Thyroid gland (tissue), 4 donors: ENCODE data around the gene ELF3. TPM values are rescaled to one million over a fixed set of nuclear protein-coding genes. Genes with fewer than 3 reads are reported as not detected.

Experiments
- DNase-seq, 2 donors: peaks; one replicate each; pipeline ENCODE4 v3.0.0-alpha.2; 2019
- H3K27ac ChIP-seq, 3 donors: fragments of 200-600 bp; sonication (generic); 1 replicate in 2 of 3; 2 replicates in 1 of 3; pipeline ENCODE4 v1.5.1; 2016 to 2019; ENCODE audit warnings: mild to moderate bottlenecking in 1 of 3, moderate library complexity in 1 of 3
- H3K27me3 ChIP-seq: fragments of 200-600 bp; sonication (generic); one replicate; pipeline ENCODE4 v1.5.1; 2019
- H3K36me3 ChIP-seq, 2 donors: fragments of 200-600 bp; sonication (generic); one replicate each; pipeline ENCODE4 v1.5.1; 2016 to 2019
- H3K4me1 ChIP-seq, 2 donors: fragments of 200-600 bp; sonication (generic); one replicate each; pipeline ENCODE4 v1.5.1; 2017 to 2019
- H3K4me3 ChIP-seq, 3 donors: fragments of 200-600 bp; sonication (generic); replicated peaks in 1 of 3; 1 replicate in 2 of 3; 2 replicates in 1 of 3; pipeline ENCODE4 v1.5.1; 2016; ENCODE audit warnings: mild to moderate bottlenecking in 1 of 3
- H3K9me3 ChIP-seq: fragments of 200-600 bp; sonication (generic); one replicate; pipeline ENCODE4 v1.5.1; 2017
- CTCF ChIP-seq, 6 experiments: fragments of 200-600 bp in 3 of 6; fragments of 450-650 bp in 3 of 6; sonication (generic) in 3 of 6; IDR thresholded peaks; one replicate each; pipeline ENCODE4 v1.5.1; 2016 to 2019; ENCODE audit warnings: antibody characterized with exemption in 6 of 6, mild to moderate bottlenecking in 2 of 6, inconsistent platforms in 1 of 6, moderate library complexity in 1 of 6
- POLR2A ChIP-seq, 2 donors: fragments of 450-650 bp; IDR thresholded peaks; one replicate each; pipeline ENCODE4 v1.6.1; 2017; ENCODE audit warnings: antibody characterized with exemption in 2 of 2, mild to moderate bottlenecking in 2 of 2, moderate library complexity in 1 of 2
- WGBS, 2 donors: methylation state at CpG; one replicate each; pipeline ENCODE4 v1.1.5; 2017; 5-methylcytosine and 5-hydroxymethylcytosine counted together
- intact Hi-C: fragments of 100-400 bp; cut with DNase I; formaldehyde crosslinking; loops from one replicate; pipeline ENCODE4 v1.15.1; 2023
- total RNA-seq, 4 donors: library from RNA; depleted of rRNA; stranded (reverse); fragments of >200 nt; gene quantifications; one replicate each; pipeline ENCODE4 v1.2.3, GENCODE V29; 2016

The ELF3 gene
- total RNA-seq, 4 donors from 2014 or later = 6.6 to 28.8 (median 12.6) TPM

- peaks cover 27 to 30% of the 10 kb centered on the region in 2 donors for H3K36me3 ChIP-seq
- TF ChIP-seq POLR2A (IDR thresholded peaks at IDR 0.05) = peak in 1 of 2 donors; percentile 73
- peak in 1 of 6 experiments; percentile 12 for TF ChIP-seq CTCF (IDR thresholded peaks at IDR 0.05)
- H3K27me3 ChIP-seq = no peaks in the 10 kb centered on the region
- 21 to 40% methylated on average over 8 to 11 of the region's 11 CpGs for WGBS, 2 donors
- intact Hi-C loops = no loop called here
- peak overlapping the region in 1 of 3 donors; percentile 12 for H3K4me3 ChIP-seq
- H3K9me3 ChIP-seq = no peaks in the 10 kb centered on the region
- peaks cover 58 to 64% of the 10 kb centered on the region in 2 donors for H3K4me1 ChIP-seq
- peak overlapping the region; percentile 89 to 94 (median 93) for H3K27ac ChIP-seq
- peak; percentile 95 to 96 for DNase-seq
Measured at GRCh38 chr1:202007805-202008489, 2.4 kb upstream of the ELF3 start.

- DNase-seq = peak; percentile 81 to 84
- H3K4me1 ChIP-seq = peaks cover 58 to 64% of the 10 kb centered on the region in 2 donors
- 14 to 17% methylated on average over 11 of the region's 11 CpGs for WGBS, 2 donors
- no peaks in the 10 kb centered on the region for H3K27me3 ChIP-seq
- no peak for TF ChIP-seq POLR2A (IDR thresholded peaks at IDR 0.05)
- peak; percentile 70 to 92 (median 83) for TF ChIP-seq CTCF (IDR thresholded peaks at IDR 0.05)
- no peaks in the 10 kb centered on the region for H3K9me3 ChIP-seq
- no peak overlapping the region for H3K4me3 ChIP-seq
- H3K36me3 ChIP-seq = peaks cover 12 to 22% of the 10 kb centered on the region in 2 donors
- H3K27ac ChIP-seq = peak overlapping the region; percentile 89 to 94 (median 93)
- intact Hi-C loops = no loop called here
Measured at GRCh38 chr1:202009326-202010179, 834 bp upstream of the ELF3 start.

GRCh38 chr1:202011994-202012393 is 1.6 kb downstream of the ELF3 start:
- WGBS, 2 donors = 96 to 97% methylated on average over 3 to 8 of the region's 11 CpGs
- Histone ChIP-seq H3K36me3 (peaks cover 5 to 11% of the 10 kb centered on the region in 2 donors), H3K9me3 (no peaks in the 10 kb centered on the region), H3K27me3 (no peaks in the 10 kb centered on the region), H3K27ac (no peak overlapping the region), H3K4me3 (no peak overlapping the region), H3K4me1 (peaks cover 40 to 57% of the 10 kb centered on the region in 2 donors)
- DNase-seq = no peak
- intact Hi-C loops = no loop called here
- no peak for TF ChIP-seq POLR2A (IDR thresholded peaks at IDR 0.05)

- no peak overlapping the region for H3K4me3 ChIP-seq
- DNase-seq = no peak
- H3K9me3 ChIP-seq = no peaks in the 10 kb centered on the region
- no peak overlapping the region for H3K27ac ChIP-seq
- H3K4me1 ChIP-seq = peaks cover 35 to 53% of the 10 kb centered on the region in 2 donors
- H3K36me3 ChIP-seq = peaks cover 5 to 11% of the 10 kb centered on the region in 2 donors
- no peaks in the 10 kb centered on the region for H3K27me3 ChIP-seq
- TF ChIP-seq POLR2A (IDR thresholded peaks at IDR 0.05) (no peak), CTCF (IDR thresholded peaks at IDR 0.05) (no peak)
- 85 to 87% methylated on average over 26 to 31 of the region's 35 CpGs for WGBS, 2 donors
- intact Hi-C loops = no loop called here
Measured at GRCh38 chr1:202012544-202013478, 2.4 kb downstream of the ELF3 start.

GRCh38 chr1:202013603-202014002 is 3.2 kb downstream of the ELF3 start:
- DNase-seq = no peak
- Histone ChIP-seq H3K27ac (no peak overlapping the region), H3K4me1 (peaks cover 34 to 56% of the 10 kb centered on the region in 2 donors), H3K27me3 (no peaks in the 10 kb centered on the region), H3K9me3 (no peaks in the 10 kb centered on the region), H3K36me3 (peaks cover 5 to 11% of the 10 kb centered on the region in 2 donors), H3K4me3 (no peak overlapping the region)
- intact Hi-C loops = no loop called here
- no peak for TF ChIP-seq CTCF (IDR thresholded peaks at IDR 0.05)
- WGBS, 2 donors = 87 to 88% methylated on average over 8 to 9 of the region's 12 CpGs
